Keratinocyte (primary cell): Measurements from ENCODE around the gene CCDC92.

Experiments
- CTCF ChIP-seq, 3 experiments: IDR thresholded peaks in 1 of 3; conservative IDR thresholded peaks in 1 of 3; optimal IDR thresholded peaks in 1 of 3; 2 replicates in 2 of 3; 3 replicates in 1 of 3; pipeline versions ENCODE3 to v1.5.1; 2011; ENCODE audit warnings: low read length in 3 of 3, mild to moderate bottlenecking in 3 of 3, moderate library complexity in 2 of 3, control low read depth in 1 of 3, inconsistent platforms in 1 of 3; ENCODE audit not compliant: insufficient read depth in 2 of 3; ENCODE audit errors: extremely low read depth in 1 of 3
- EZH2 ChIP-seq: IDR thresholded peaks from one replicate; pipeline ENCODE4 v1.6.1; 2012; ENCODE audit warnings: inconsistent platforms, mild to moderate bottlenecking, low read length, moderate library complexity

DNA sequence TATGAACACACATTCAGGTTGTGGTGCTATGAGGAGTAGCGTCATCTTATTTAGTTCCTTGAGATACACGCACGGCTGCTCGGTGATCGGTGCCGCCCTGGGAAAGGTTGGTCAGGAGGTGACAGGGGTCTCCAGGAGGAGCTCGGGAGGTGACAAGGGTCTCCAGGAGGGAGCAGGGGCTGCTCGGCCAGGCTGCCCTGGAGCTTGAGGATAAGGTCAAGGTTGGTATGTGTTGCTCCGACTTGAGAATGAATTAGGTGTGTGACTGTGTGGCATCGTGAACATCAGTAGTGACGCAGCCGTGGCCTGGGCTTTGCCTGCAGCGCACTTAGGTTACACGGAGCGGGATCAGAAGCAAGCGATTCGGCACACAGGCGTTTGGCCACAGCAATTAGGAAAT is 36.2 kb downstream of the CCDC92 start:
- no peak for TF ChIP-seq EZH2
- TF ChIP-seq CTCF (optimal IDR thresholded peaks at IDR 0.05 in 1 of 3, IDR thresholded peaks at IDR 0.05 in 1 of 3, conservative IDR thresholded peaks at IDR 0.05 in 1 of 3; ENCODE audit: extremely low read depth in 1 of 3, insufficient read depth in 2 of 3, low read length in 3 of 3): no peak
